GM18498 (cell line): Measurements from ENCODE around the gene HCRTR1.

Experiments used
- ATAC-seq: cut with Tn5 transposase; IDR thresholded peaks from one replicate; pipeline ENCODE4 v1.9.1; 2021; ENCODE audit warnings: mild to moderate bottlenecking, moderate library complexity; ENCODE audit not compliant: unreplicated experiment

Gene HCRTR1

DNA sequence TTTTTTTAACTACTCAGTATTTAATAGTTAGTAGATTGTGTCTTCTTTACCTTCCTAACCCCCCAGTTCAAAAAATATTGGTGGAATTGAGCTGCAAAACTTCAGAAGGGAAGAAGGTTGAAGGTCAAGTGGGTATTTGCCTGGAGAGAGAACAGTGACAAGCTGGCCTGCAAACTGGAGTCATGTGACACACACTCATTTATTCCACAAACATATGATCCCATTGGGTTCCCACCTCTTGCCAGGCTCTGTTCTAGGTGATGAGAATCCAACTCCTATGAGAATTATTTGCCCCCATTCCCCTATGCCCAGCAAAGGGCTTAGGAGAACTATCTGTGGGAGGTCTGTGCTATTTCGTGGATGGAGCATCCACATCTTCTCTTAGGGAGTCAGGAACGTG lies 30.7 kb downstream of the HCRTR1 start:
- ATAC-seq, result no peak

DNA sequence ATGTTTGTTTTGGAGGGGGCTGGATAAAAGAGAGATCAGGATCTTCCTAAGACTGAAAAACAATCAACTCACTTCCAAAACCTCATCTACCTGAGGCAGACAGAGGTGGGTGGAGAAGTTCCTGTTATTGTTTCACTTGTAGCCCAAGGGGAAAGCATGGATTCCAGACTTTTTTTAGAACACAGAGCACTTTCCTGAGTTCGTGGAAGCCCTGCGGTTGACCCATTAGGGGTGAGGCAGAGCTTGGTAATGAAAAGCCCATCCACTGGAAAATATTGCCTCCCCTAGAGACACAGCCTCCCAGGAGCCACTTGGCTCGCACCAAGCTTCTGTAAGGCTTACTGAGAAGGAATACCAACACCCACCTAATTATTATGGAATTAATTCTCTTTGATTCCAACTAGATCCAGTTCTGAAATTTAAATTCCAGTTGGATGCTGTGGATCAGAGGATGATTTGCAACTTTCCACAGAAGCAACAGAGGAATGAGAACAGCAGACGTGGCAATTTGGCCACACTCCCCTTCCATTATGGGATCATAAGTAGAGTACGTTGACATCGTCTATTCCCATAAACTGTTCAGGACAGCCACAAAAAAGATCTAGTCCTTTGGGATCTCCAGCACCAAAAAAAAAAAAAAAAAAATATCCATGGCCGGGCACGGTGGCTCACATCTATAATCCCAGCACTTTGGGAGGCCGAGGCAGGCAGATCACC lies 31.3 kb downstream of the HCRTR1 start:
- no peak for ATAC-seq

DNA sequence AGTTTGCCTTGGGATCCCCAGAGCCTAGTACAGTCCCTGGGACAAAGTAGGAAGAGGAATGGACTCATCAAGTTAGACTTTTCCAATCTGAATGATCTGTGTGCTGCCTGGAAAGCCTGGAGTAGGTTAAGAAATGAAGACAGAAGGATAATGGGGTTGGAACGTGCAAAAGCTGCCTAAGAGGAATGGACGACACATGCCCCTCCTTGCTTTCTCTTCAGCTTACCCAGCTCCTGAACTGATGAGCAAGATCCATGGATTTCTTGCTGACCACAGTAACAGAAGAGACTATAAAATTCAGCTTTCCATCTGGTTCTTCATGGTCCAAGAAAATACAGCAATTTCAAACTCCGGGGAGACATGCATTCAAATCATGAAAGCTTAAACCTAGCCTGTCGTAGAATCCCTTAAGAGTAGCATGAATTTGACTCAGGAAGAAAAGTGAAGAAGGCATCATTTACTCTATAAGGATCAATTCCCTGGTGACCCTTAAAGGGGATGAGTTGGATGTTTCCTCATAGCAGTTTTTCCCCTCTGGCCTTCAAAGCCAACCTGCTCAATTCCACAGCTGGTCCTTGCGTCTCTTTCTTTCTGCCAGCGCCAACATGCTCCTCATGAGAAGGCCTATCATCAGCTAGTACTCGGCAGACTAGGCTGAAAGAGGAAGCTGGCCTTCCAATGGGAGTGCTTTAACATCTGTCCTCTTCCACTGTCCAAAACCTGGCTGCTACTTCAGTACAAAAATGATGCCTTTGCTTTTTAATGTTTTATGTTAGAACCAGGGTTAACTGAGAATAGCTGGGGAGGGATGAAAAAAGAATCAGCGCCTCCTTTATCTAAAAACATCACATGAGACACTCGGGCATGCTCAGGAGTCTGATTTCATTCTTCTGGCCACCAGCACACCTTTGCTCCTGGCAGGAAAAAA lies 32.9 kb downstream of the HCRTR1 start:
- no peak for ATAC-seq

DNA sequence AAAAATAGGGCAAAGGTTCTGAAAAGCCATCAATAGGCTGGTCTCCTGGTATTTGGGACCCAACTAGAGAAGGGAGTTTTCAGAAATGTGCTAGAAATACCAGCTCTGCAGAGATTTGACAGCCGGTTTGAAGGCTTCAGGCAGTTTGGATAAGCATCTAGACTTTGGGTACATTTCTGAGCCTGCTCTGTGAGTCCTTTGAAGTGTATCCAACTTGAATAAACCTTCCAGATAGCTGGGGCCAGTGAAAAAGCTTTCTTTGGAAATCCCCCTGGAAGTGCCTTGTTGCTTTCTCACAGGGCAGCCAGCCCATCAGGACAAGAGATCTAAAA lies 33.6 kb downstream of the HCRTR1 start:
- no peak for ATAC-seq

DNA sequence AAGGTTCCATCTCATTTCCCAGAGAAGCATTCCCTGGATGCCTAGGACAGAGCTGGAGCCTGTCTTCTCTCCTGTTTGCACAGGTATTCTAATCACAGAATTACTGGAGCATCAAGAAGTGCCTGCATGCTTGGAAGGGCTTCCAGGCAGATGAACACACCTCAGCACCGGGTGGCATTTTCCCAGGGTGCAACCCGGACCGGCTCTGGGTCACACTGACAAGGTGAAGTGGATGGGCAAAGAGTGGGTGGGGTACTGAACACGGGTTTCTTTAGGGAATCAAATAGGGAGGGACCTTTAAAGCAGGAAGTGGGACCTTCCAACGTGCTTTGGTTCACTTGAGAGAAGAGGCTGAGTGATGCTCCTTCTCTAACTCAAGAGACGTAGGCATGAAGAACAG lies 34.3 kb downstream of the HCRTR1 start:
- no peak for ATAC-seq

DNA sequence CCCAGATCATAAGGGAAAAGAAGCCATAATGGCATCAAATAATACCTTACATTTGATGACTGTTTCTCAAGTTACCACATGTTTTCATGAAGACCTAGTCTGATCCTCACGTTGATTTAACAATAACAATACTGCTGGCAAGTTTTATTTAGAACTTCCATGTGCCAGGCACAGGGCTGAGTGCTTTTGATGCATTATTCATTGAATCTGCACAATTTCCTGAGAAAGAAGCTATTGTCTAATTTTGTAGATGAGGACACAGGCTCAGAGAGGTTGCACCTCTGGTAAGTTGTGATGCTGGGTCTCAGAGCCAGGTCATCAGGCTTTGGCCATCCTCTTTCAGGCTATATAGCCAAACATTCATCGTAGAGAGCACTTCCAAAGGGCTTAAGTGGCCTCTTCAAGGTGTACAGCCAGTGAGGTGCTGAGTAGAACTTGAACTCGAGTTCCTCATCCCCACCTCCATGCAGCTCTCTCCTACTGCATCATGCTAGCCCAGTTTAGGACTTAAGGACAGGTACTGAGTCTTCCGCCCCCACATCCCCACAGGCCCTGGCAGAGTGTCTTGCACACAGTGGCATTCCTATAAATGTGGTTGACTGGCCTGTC lies 35.5 kb downstream of the HCRTR1 start:
- no peak for ATAC-seq

DNA sequence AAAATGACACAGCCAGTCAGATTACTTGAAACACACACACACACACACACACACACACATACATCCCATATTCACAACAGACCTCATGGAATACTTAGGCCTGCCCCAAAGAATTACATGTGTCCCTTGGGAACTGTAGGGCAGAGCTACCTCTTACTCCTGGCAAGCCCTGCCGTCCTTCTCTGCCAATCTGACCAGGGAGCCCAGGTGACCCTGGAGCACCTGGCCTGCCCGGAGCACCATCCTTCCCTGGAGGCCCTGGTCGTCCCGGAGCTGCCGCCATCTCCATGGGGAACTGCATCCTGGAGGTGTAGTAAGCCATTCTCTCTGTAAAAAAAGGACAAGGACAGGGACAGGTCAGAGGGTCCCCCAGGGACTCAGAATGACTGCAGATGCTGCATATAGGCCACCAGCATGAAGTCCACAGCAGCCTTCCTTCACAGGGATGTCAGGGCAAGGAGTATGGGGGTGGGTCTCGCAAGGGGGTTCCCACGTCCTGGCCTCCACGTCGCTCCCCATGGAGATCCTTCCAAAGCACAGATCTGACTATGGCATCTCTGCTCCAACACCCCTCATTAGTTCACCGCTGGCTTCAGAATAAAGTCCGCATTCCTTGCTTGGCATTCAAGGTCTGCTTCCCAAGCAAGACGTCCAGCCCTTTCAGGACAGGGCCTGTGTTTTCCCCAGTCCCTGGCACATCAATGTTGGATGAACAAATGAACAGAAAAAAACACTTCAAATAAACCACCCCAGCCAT lies 36.4 kb downstream of the HCRTR1 start:
- ATAC-seq, result no peak

DNA sequence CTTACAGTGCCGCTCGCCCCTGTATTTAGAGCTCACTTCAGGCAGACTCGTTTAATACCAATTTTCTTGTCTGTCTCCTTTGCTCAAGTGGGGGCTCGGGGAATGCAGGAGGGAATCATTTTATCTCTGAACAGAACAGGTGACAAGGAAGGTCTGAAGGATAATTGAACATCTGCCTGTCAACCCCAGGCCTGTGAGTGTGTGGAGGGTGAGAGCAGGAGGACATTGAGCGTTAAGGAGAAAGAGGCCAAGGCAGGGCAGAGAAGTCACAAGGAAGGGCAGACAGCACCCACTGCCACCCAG lies 36.9 kb downstream of the HCRTR1 start:
- no peak for ATAC-seq

DNA sequence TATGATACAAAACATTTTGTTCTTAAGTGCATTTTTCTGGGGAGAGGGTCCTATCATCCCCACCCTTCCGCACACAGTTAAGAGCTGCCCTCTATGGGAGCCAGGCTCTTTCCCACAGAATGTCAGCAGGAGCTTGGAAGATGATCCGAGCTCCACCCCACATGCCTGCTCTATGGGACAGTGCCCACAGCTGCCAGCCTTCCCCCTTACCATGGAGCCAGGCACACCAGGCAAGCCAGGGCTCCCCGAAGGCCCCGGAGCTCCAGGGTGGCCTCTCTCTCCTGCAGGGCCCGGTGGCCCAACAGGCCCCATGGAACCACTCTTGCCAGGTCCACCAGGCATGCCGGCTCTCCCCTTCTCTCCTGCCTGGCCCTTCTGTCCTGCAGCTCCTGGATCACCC lies 37.6 kb downstream of the HCRTR1 start:
- no peak for ATAC-seq

DNA sequence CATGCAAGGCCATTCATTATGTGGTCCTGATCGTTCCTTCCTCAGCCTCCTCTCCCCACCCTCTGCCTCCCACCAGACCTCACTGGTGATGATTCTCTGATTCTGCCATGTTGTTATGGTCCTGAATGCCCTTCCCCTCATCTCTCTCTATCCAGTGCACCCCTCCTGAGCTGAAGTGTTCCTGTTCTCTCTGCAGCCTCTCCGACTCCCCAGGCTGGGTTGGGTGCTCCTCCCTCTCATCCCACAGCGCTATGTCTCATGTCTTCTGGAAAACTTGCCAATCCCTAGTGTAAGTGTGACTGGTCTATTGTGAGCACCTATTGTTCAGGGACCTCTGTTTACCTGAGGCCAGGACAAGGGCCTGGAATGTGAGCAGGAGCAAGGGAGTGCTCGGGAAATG lies 38.3 kb downstream of the HCRTR1 start:
- ATAC-seq, result no peak

DNA sequence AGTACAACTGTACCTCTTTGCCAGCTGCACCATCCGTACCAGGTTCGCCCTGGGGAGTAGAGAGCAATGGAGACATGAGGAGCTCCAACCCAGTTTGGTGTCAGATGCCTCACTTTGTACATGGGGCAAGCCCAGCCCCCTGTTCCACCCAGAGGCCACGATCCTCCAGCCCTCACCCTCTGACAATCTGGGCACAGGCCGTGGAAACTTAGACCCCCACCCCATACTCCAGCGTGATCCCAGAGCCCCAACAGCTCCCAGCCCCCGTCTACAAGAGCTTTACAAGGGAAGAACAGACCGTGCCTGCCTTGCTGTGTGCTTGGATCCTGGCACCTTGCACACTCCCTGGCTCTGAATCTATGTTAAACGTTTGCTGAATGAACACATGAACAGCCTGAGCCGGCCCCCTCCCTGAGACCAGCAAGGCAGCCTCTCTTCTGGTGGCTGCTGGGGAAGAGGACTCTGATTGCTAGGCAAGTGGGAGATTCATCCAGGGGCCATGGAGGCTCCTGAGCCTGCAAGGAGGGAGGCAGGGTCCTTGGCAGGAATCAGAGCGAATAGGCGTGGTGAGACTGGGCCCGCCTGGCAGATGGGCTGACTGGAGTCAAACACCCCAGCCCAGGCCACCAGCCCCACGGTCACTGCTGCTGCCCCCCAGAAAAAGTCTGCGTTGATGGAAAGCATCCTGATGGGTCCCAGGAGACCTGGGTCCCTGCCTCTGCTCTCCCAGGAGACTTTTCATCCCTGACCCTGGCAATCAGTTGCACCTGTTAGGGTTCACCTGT lies 39.7 kb downstream of the HCRTR1 start:
- no peak for ATAC-seq

DNA sequence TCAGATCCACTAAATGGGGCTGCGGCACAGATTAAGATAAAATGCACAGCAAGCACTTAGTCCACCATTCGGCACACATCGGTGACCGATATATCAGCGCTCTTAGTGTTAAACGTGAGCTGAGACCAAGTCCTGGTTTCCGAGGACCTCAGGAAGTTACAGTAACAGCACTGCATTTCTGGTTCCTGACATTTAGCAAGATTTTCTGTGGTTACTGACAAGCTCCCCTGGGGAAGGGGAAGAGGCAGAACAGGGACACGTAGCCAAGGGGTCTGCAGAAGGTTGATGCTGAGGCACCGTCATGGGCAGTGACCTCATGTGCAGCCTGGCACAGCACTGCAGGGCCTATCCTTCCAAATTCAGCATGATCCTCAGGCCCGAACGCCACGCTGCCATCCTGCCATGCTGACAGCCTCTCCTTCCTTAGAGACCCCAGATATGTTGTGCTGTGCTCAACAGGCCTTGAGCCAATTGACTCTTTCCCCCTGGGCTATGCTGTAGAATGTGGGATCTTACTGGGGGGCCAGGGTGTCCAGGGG lies 40.6 kb downstream of the HCRTR1 start:
- no peak for ATAC-seq

DNA sequence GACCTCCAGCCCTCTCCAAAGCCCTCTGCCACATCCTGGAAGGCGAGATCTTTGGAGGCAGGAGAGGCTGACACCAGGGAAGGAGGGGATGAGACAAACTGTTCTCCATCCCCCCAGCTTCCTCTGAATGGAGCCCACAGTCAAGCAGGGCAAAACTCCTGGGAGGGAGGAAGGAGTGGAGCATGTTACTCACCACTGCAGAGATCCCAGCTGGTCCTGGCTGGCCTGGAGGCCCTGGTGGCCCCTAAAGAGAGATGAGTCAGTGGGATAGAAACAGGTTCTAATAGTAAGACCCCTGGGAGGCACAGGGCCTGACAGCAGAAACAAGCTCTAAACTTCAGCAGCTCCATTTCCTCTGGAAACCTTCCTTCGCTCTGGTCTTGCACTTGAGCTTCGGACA lies 41.2 kb downstream of the HCRTR1 start:
- ATAC-seq, result no peak

DNA sequence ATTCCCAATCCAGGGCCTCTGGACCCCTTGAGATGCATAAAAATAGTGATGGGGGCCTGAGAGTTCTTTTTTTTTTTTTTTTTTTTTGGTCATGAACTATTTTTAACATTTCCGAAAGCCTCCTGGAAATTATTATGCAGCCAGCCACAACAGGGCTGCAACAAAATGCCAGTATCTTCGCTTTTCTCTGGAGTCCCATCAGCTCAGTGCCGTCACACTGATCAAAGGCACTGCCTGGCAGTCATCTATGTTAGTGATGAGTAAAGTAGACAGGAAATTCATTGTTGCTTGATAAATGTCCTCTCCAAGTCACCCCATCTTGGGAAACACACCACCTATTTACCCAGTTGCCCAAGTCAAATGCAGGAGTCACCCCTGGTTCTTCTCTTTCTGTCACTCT lies 42.4 kb downstream of the HCRTR1 start:
- no peak for ATAC-seq

DNA sequence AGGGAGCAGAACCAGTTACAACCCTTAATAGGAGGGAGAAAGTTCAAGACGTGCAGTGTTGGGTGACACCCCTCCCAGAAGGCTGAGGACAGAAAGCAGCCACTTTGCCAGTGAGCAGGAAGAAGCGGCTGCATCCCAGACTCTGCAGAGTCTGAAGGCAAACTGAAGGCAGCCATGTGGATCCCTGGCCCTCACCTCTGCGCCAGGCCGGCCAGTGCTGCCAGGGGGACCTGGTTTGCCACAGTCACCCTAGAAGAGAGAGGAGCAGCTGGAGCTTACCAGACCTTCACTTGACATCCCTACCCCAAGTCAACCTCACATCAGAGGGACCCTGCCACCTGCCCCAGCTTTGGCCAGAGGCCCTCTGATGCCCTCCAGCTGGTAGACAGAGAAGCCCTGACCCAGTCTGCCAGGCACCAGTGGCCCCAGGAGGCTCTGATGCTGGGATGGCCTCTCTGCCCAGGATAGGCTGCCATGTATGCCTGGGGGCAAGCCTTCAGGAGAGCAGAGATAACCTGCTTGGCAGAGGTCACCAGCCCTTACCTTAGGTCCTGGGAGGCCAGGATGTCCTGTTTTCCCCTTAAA lies 43.5 kb downstream of the HCRTR1 start:
- ATAC-seq, result no peak

DNA sequence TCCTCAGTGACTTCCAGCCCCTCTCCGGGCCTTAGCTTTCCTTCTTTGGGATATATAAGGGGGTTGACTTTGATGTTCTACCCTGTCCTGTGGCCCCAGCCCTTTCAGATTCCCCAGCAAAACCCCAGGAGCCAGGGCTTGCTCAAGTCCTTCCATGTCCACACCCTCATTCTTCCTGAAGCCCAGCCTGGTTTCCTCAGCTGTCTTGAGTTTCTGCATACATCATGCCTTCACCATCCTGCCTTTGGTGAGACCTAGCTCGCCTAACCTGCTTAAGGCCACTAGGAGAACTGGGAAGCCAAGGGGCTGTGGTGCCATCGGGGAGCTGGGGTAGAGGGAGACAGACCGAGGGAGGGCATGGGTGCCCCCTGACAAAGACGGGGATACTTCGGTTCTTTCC lies 44.4 kb downstream of the HCRTR1 start:
- ATAC-seq, result no peak

DNA sequence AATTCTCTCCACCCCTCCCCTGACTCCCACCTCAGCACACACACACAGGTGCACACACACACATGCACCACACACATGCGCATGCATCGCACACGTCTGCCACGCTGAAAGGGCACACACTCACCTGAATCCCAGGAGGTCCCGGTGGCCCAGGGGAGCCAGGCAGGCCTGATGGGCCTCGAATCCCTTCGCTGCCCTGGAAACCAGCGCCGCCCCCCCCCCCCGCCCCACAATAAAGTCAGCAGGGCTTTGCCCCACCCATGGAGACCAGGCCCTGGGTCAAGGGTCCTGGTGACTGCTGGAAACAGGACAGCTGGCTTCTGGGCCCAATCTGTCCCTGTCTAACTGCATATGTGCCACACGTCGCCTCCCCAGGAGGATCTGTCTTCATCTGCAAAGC lies 45.0 kb downstream of the HCRTR1 start:
- ATAC-seq, result no peak

DNA sequence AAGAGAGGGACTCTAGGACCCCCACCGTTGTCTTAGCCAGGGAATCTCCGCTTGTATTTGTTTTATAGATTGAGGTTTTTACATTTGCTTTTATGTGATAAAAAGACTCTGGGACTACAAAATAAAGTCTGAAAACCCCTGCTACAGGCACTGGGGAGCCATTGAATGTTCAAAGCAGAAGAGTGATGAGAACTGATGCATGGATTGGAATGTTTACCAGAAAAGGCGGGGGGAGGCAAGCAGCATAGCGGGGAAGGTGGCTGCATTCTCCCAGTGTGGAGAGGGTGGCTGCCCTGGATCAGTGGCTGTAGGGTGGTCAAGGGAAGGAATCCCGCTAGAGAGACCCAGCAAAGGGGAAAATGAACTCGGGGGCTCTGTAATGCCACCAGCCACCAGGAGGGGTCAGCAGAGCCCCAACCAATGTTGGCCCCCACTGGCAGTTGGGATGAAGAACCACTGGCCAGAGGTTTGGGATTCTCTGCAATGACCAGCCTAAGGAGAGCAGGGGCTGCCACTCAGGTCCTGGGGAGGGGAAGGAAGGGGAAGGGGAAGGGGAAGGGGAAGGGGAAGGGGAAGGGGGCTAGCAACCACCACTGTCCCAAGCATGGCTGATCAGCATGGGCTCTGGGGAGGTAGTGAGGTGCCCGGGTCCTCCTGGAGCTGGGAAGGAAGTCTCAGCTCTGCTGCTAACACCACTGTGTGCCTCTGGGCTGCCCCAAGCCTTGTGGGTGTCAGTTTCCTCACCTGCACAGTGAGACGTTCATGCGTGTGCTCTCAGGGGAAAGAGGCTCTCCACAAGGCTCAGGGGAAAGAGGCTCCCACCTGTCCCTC lies 46.3 kb downstream of the HCRTR1 start:
- no peak for ATAC-seq

DNA sequence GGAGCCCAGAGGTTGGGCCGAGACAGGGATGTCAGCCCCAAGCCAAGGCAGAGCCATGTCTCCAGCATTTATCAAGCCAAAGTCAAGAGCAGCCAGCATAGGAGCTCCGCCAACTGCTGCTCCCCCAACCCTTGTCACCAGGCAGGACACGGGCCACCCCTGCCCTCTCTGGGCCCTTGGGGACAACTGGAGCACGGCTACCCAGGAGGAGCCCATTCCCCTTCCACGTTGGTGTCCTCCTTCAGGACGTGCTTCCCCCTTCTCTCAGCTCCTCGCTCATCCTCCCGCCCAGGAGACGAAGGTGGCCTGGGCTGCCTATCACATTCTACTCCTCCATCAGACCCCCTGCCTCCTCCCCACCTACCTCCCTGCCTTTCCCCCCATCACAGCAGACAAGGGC lies 47.0 kb downstream of the HCRTR1 start:
- ATAC-seq, result no peak
